Parathyroid adenoma (tissue), 2 donors: Measurements from ENCODE around the gene IGDCC3.
A peak's percentile ranks its signal among the peaks of the same experiment; 100 is the strongest.

Experiments
- H2AFZ ChIP-seq: fragments of 300-600 bp; sonication (generic); one replicate; pipeline ENCODE4 v1.7.0; 2017; ENCODE audit warnings: antibody characterized with exemption, mild to moderate bottlenecking
- H3K27ac ChIP-seq: fragments of 300-600 bp; sonication (generic); one replicate; pipeline ENCODE4 v1.7.0; 2017
- H3K27me3 ChIP-seq: fragments of 300-600 bp; sonication (generic); one replicate; pipeline ENCODE4 v1.7.0; 2017; ENCODE audit warnings: low read length; ENCODE audit not compliant: control insufficient read depth, insufficient read depth
- H3K36me3 ChIP-seq: fragments of 300-600 bp; sonication (generic); one replicate; pipeline ENCODE4 v1.7.0; 2017; ENCODE audit warnings: low read length; ENCODE audit not compliant: control insufficient read depth, insufficient read depth
- H3K4me1 ChIP-seq: fragments of 300-600 bp; sonication (generic); one replicate; pipeline ENCODE4 v1.7.0; 2017; ENCODE audit warnings: control low read depth
- H3K4me2 ChIP-seq: fragments of 300-600 bp; sonication (generic); one replicate; pipeline ENCODE4 v1.7.0; 2017; ENCODE audit warnings: low read length
- H3K4me3 ChIP-seq: fragments of 300-600 bp; sonication (generic); one replicate; pipeline ENCODE4 v1.7.0; 2017; ENCODE audit warnings: low read depth, low read length
- H3K79me2 ChIP-seq: fragments of 300-600 bp; sonication (generic); one replicate; pipeline ENCODE4 v1.7.0; 2017; ENCODE audit warnings: control low read depth
- H3K9ac ChIP-seq: fragments of 300-600 bp; sonication (generic); one replicate; pipeline ENCODE4 v1.7.0; 2017; ENCODE audit warnings: mild to moderate bottlenecking
- H3K9me3 ChIP-seq: fragments of 300-600 bp; sonication (generic); one replicate; pipeline ENCODE4 v1.7.0; 2017; ENCODE audit warnings: low read length; ENCODE audit not compliant: control insufficient read depth
- TF ChIP-seq, protein P1 (sequence below): fragments of 300-600 bp; sonication (generic); IDR thresholded peaks from one replicate; pipeline ENCODE4 v1.7.0; 2017; ENCODE audit warnings: antibody characterized with exemption, mild to moderate bottlenecking
- donor health status: primary hyperparathyroidism.

Gene IGDCC3

DNA sequence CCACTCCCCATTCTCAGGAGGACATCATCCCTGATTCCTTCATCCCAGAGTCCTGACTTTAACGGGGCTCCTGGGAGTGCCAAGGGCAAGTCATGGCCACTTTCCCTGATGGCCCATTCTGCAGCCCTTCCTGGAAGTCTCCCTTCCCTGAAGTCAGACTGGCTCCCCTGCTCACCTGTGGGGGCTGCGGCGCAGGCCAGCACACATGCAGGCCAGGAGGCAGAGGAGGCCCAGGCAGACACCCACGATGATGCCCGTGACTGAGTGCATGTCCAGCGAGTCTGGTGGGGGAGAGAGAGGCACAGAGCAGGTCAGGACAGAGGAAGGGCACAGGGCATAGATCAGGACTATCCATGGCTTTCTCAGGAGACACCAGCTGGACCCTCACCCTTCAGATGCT, 8.6 kb upstream of the IGDCC3 start:
- no peaks in the 10 kb centered on the region for H3K27me3 ChIP-seq
- H3K79me2 ChIP-seq: no peaks in the 10 kb centered on the region
- no peak overlapping the region for H2AFZ ChIP-seq
- H3K9me3 ChIP-seq: no peaks in the 10 kb centered on the region
- no peak overlapping the region for H3K4me3 ChIP-seq
- H3K27ac ChIP-seq: no peak overlapping the region
- H3K9ac ChIP-seq: no peak overlapping the region
- TF ChIP-seq, protein P1, sequence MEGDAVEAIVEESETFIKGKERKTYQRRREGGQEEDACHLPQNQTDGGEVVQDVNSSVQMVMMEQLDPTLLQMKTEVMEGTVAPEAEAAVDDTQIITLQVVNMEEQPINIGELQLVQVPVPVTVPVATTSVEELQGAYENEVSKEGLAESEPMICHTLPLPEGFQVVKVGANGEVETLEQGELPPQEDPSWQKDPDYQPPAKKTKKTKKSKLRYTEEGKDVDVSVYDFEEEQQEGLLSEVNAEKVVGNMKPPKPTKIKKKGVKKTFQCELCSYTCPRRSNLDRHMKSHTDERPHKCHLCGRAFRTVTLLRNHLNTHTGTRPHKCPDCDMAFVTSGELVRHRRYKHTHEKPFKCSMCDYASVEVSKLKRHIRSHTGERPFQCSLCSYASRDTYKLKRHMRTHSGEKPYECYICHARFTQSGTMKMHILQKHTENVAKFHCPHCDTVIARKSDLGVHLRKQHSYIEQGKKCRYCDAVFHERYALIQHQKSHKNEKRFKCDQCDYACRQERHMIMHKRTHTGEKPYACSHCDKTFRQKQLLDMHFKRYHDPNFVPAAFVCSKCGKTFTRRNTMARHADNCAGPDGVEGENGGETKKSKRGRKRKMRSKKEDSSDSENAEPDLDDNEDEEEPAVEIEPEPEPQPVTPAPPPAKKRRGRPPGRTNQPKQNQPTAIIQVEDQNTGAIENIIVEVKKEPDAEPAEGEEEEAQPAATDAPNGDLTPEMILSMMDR: no peak
- peaks cover 10% of the 10 kb centered on the region for H3K4me1 ChIP-seq
- no peak overlapping the region for H3K4me2 ChIP-seq
- H3K36me3 ChIP-seq: no peaks in the 10 kb centered on the region

DNA sequence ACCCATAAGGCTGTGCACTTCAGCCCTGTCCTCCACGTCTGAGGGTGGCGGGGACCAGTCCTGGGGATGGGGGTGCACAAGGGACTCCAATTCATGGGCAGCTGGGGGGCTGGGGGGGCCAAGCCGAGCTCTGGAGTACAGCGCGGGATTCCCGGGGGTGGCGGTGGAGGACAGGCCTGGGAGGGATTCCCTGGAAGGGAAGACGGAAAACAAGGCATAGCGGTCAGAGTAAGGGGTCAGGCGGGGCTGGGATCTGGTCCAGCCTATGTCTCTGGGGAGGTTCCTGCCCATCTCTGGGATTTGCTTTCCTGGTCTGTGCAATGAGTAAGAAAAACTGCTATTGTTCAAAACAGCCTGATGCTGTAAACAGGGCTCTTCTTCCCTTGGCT, 8.1 kb upstream of the IGDCC3 start:
- peak overlapping the region; percentile 88 for H3K27ac ChIP-seq
- H3K79me2 ChIP-seq: no peaks in the 10 kb centered on the region
- peak overlapping the region; percentile 90 for H2AFZ ChIP-seq
- no peaks in the 10 kb centered on the region for H3K27me3 ChIP-seq
- TF ChIP-seq, protein P1: no peak
- H3K4me3 ChIP-seq: no peak overlapping the region
- no peaks in the 10 kb centered on the region for H3K9me3 ChIP-seq
- no peak overlapping the region for H3K9ac ChIP-seq
- H3K4me2 ChIP-seq: peak overlapping the region; percentile 22
- peaks cover 10% of the 10 kb centered on the region for H3K4me1 ChIP-seq
- no peaks in the 10 kb centered on the region for H3K36me3 ChIP-seq

DNA sequence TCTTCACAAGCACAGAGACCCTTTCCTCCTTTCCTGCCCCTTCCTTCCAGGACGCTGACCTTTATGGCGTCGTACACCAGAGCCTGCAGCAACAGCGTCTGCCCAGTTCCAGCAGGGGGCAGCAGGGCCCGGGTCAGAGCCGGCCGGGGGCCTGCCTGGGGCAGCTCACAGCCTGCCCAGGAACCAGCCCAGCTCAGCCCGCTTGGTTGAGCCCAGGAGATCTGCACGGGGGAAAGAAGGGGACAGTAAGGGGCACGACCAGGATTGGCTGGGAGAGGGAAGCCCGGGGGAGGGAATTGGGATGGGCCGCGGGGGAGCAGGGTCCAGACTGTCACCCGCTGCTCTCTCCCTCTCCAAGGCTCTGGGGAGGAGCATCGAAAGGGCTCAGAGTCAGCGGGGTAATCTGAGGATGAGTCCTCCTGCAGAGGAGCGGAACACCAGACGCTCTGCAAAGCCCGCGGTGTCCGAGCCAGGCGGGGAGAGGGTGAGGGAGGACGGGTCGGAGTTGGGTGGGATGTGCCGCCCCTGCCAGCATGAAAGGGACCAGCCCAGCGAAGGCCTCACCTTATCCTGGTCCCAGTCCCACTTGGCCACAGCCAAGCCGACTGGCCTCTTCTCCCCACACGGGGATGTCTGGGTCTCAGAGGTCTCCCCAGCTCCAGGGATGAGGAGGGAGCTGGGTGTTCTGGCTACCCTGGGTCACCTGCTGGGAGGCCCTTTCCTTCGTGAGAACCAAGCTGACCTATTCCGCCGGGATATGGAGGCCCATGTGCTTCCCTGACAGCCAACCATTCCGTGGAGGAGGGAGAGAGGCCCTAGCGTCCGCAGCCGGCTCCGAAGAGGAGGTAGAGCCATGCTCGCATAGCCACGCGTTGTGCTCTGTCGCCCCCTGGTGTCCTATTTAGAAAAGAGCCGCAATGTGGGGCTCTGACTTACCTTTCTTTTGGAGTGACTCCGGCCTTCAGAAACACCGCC, 7.4 kb upstream of the IGDCC3 start:
- Histone ChIP-seq H3K4me3 (peak overlapping the region; percentile 23), H3K79me2 (no peaks in the 10 kb centered on the region), H3K9me3 (no peaks in the 10 kb centered on the region), H3K36me3 (no peaks in the 10 kb centered on the region), H3K27ac (peak overlapping the region; percentile 88), H3K4me1 (peaks cover 10% of the 10 kb centered on the region), H3K4me2 (peak overlapping the region; percentile 54), H2AFZ (peak overlapping the region; percentile 90), H3K27me3 (no peaks in the 10 kb centered on the region), H3K9ac (no peak overlapping the region)
- TF ChIP-seq, protein P1: peak; percentile 84

DNA sequence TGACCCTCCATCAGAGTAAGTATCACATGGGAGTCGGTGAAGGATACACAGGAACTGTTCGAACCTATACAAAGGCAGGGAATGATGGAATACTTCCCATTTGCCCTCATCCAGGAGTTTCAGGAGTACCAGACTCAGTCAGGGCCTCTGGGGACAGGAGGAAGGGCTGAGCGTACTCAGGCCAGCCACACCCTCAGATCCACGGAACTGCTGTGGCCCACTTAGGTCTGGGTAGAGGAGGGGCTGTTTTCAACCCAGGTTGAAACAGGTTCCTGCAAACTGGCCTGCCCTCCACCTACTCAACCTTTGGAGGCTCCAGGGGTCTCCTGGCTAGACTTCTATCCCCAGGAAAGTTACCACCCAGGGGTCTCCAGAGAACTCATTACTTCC, 6.7 kb upstream of the IGDCC3 start:
- Histone ChIP-seq H3K9ac (no peak overlapping the region), H3K9me3 (no peaks in the 10 kb centered on the region), H3K4me1 (peaks cover 10% of the 10 kb centered on the region), H3K27me3 (no peaks in the 10 kb centered on the region), H3K27ac (peak overlapping the region; percentile 88), H3K4me3 (peak overlapping the region; percentile 23), H2AFZ (peak overlapping the region; percentile 90), H3K79me2 (no peaks in the 10 kb centered on the region), H3K4me2 (peak overlapping the region; percentile 54), H3K36me3 (no peaks in the 10 kb centered on the region)
- TF ChIP-seq, protein P1: no peak

DNA sequence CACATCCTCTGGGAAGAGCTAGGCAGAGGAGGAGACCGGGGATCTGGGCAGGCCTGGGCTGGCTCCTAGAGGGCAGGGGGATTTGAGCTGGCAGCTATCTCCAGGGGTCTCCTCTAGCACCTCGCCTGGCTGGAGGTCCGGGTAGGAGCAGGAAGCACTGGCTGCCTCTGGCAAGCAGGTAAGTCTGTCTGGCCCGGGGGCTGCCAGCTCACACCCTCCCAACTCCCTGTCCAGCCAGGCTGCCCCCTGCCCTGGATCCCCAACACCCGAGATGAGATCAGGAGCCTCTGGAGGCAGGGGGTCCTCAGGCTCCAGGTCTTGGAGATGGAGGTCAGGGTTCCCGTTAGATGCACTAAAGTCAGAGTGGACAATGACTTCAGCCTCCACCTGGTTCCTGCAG, 6.2 kb upstream of the IGDCC3 start:
- Histone ChIP-seq H3K27me3 (no peaks in the 10 kb centered on the region), H3K4me2 (no peak overlapping the region), H3K9me3 (no peaks in the 10 kb centered on the region), H2AFZ (no peak overlapping the region), H3K27ac (peak overlapping the region; percentile 88), H3K79me2 (no peaks in the 10 kb centered on the region), H3K4me3 (no peak overlapping the region), H3K36me3 (no peaks in the 10 kb centered on the region), H3K9ac (no peak overlapping the region), H3K4me1 (peaks cover 10% of the 10 kb centered on the region)
- TF ChIP-seq, protein P1: no peak
